NT2/D1 (cell line): Measurements from ENCODE around the gene CYP46A1.
A peak's percentile ranks its signal among the peaks of the same experiment; 100 is the strongest.

Source experiments
- DNase-seq: peaks from one replicate; pipeline ENCODE4 v3.0.0-alpha.2; 2011; ENCODE audit warnings: low read depth, low spot score
- H3K27me3 ChIP-seq: 2 replicates; pipeline ENCODE4 v1.6.0; 2011; ENCODE audit warnings: mild to moderate bottlenecking; ENCODE audit not compliant: insufficient read length, insufficient read depth
- H3K36me3 ChIP-seq: 2 replicates; pipeline ENCODE4 v1.6.1; 2011; ENCODE audit warnings: mild to moderate bottlenecking, low read length, mixed read lengths; ENCODE audit not compliant: insufficient read depth, insufficient read length
- H3K4me1 ChIP-seq: 2 replicates; pipeline ENCODE4 v1.5.1; 2011; ENCODE audit not compliant: insufficient read depth, insufficient read length
- H3K4me3 ChIP-seq: 2 replicates; pipeline ENCODE4 v1.5.1; 2011; ENCODE audit warnings: low read depth; ENCODE audit not compliant: insufficient read length
- H3K9ac ChIP-seq: 2 replicates; pipeline ENCODE4 v1.6.0; 2011; ENCODE audit warnings: low read depth; ENCODE audit not compliant: insufficient read length
- H3K9me3 ChIP-seq: 2 replicates; pipeline ENCODE4 v1.5.1; 2011; ENCODE audit warnings: mild to moderate bottlenecking, low read length; ENCODE audit not compliant: insufficient read depth
- SUZ12 ChIP-seq: IDR thresholded peaks from 2 replicates; pipeline ENCODE4 v1.6.1; 2011; ENCODE audit not compliant: insufficient read length, insufficient read depth; ENCODE audit errors: extremely low read depth
- YY1 ChIP-seq: IDR thresholded peaks from 2 replicates; pipeline ENCODE4 v1.6.1; 2011; ENCODE audit not compliant: insufficient read length, insufficient read depth
- ZNF274 ChIP-seq: IDR thresholded peaks from 2 replicates; pipeline ENCODE4 v1.6.1; 2011; ENCODE audit warnings: mild to moderate bottlenecking, low read depth, low read length

CYP46A1 gene

GRCh38 chr14:99754141-99755067 is 70.3 kb downstream of the CYP46A1 start:
- H3K4me3 ChIP-seq = no peak overlapping the region
- no peaks in the 10 kb centered on the region for H3K27me3 ChIP-seq
- no peak overlapping the region for H3K9ac ChIP-seq
- TF ChIP-seq SUZ12 = no peak
- H3K36me3 ChIP-seq = no peaks in the 10 kb centered on the region
- peaks cover 28% of the 10 kb centered on the region for H3K4me1 ChIP-seq
- no peak for DNase-seq
- H3K9me3 ChIP-seq = no peaks in the 10 kb centered on the region

- no peaks in the 10 kb centered on the region for H3K27me3 ChIP-seq
- no peak overlapping the region for H3K4me3 ChIP-seq
- H3K36me3 ChIP-seq = no peaks in the 10 kb centered on the region
- DNase-seq = no peak
- H3K9ac ChIP-seq = no peak overlapping the region
- peaks cover 30% of the 10 kb centered on the region for H3K4me1 ChIP-seq
- TF ChIP-seq SUZ12 (no peak), YY1 (no peak), ZNF274 (no peak)
- no peaks in the 10 kb centered on the region for H3K9me3 ChIP-seq
Measured at GRCh38 chr14:99755068-99755405, 70.9 kb downstream of the CYP46A1 start.

- Histone ChIP-seq H3K9ac (no peak overlapping the region), H3K36me3 (no peaks in the 10 kb centered on the region), H3K4me1 (peaks cover 28% of the 10 kb centered on the region), H3K9me3 (no peaks in the 10 kb centered on the region), H3K4me3 (no peak overlapping the region), H3K27me3 (no peaks in the 10 kb centered on the region)
- TF ChIP-seq YY1 (no peak), ZNF274 (no peak), SUZ12 (no peak)
- no peak for DNase-seq
Measured at GRCh38 chr14:99755629-99756603, 71.8 kb downstream of the CYP46A1 start.

- no peak for DNase-seq
- no peak overlapping the region for H3K9ac ChIP-seq
- TF ChIP-seq SUZ12 (no peak), YY1 (no peak), ZNF274 (no peak)
- H3K36me3 ChIP-seq = no peaks in the 10 kb centered on the region
- peaks cover 25% of the 10 kb centered on the region for H3K4me1 ChIP-seq
- H3K27me3 ChIP-seq = no peaks in the 10 kb centered on the region
- no peaks in the 10 kb centered on the region for H3K9me3 ChIP-seq
- H3K4me3 ChIP-seq = no peak overlapping the region
Measured at GRCh38 chr14:99756796-99757195, 72.7 kb downstream of the CYP46A1 start.

- TF ChIP-seq ZNF274 (no peak), YY1 (no peak), SUZ12 (no peak)
- H3K4me1 ChIP-seq = peaks cover 21% of the 10 kb centered on the region
- no peaks in the 10 kb centered on the region for H3K27me3 ChIP-seq
- no peak overlapping the region for H3K9ac ChIP-seq
- no peaks in the 10 kb centered on the region for H3K9me3 ChIP-seq
- no peaks in the 10 kb centered on the region for H3K36me3 ChIP-seq
- no peak overlapping the region for H3K4me3 ChIP-seq
- DNase-seq = no peak
Measured at GRCh38 chr14:99757331-99758070, 73.4 kb downstream of the CYP46A1 start.

GRCh38 chr14:99758121-99758821 is 74.2 kb downstream of the CYP46A1 start:
- H3K9me3 ChIP-seq = no peaks in the 10 kb centered on the region
- H3K4me3 ChIP-seq = no peak overlapping the region
- no peak for TF ChIP-seq ZNF274
- TF ChIP-seq YY1 = no peak
- no peak for TF ChIP-seq SUZ12
- H3K9ac ChIP-seq = peak overlapping the region; percentile 32
- no peaks in the 10 kb centered on the region for H3K27me3 ChIP-seq
- no peaks in the 10 kb centered on the region for H3K36me3 ChIP-seq
- peaks cover 19% of the 10 kb centered on the region for H3K4me1 ChIP-seq
- peak; percentile 56 for DNase-seq
